ENCODE measurements around the gene CRIM1. TPM values are rescaled to one million over a fixed set of nuclear protein-coding genes. Genes with fewer than 3 reads are reported as not detected.

CRIM1 gene
- total RNA-seq, 1 experiment from 2014 or later = 24.1 TPM

- ChIA-PET CTCF (no interaction called here), POLR2A (no interaction called here)
- H3K27ac Mint-ChIP-seq = no peak overlapping the region
- DNase-seq (ENCODE audit: low spot score) (no peak), ATAC-seq (no peak)
- H3K36me3 Mint-ChIP-seq = peaks cover 62% of the 10 kb centered on the region
- no peak overlapping the region for H3K4me3 Mint-ChIP-seq
- no peaks in the 10 kb centered on the region for H3K27me3 Mint-ChIP-seq (ENCODE audit: low read depth)
- H3K4me1 Mint-ChIP-seq = peaks cover 9% of the 10 kb centered on the region
- no peaks in the 10 kb centered on the region for H3K9me3 Mint-ChIP-seq
- TF ChIP-seq ESRRA (CRISPR knock-in tag; IDR thresholded peaks at IDR 0.05; ENCODE audit: borderline replicate concordance) (no peak), AFF4 (CRISPR knock-in tag; IDR thresholded peaks at IDR 0.05; ENCODE audit: borderline replicate concordance) (no peak), ZNF396 (CRISPR knock-in tag; IDR thresholded peaks at IDR 0.05; ENCODE audit: borderline replicate concordance) (no peak), JAZF1 (CRISPR knock-in tag; IDR thresholded peaks at IDR 0.05) (no peak), SMAD4 (CRISPR knock-in tag; IDR thresholded peaks at IDR 0.05) (no peak), ZBTB21 (CRISPR knock-in tag; IDR thresholded peaks at IDR 0.05; ENCODE audit: borderline replicate concordance) (no peak), ZNF532 (CRISPR knock-in tag; IDR thresholded peaks at IDR 0.05; ENCODE audit: borderline replicate concordance) (no peak), USF2 (CRISPR knock-in tag; IDR thresholded peaks at IDR 0.05) (no peak), ZNF232 (CRISPR knock-in tag; IDR thresholded peaks at IDR 0.05) (no peak), ZNF423 (CRISPR knock-in tag; IDR thresholded peaks at IDR 0.05) (no peak), ZBTB43 (CRISPR knock-in tag; IDR thresholded peaks at IDR 0.05) (no peak)
These were observed 157.1 kb downstream of the CRIM1 start for GRCh38 chr2:36512705-36513104.

- CTCF ChIA-PET = no interaction called here
- H3K36me3 Mint-ChIP-seq = peaks cover 62% of the 10 kb centered on the region
- TF ChIP-seq FOXP1 (CRISPR knock-in tag; IDR thresholded peaks at IDR 0.05; ENCODE audit: borderline replicate concordance) (no peak), ZNF532 (CRISPR knock-in tag; IDR thresholded peaks at IDR 0.05; ENCODE audit: borderline replicate concordance) (no peak), ZSCAN18 (CRISPR knock-in tag; IDR thresholded peaks at IDR 0.05) (no peak), HMGA2 (CRISPR knock-in tag; IDR thresholded peaks at IDR 0.05) (no peak), ATF1 (CRISPR knock-in tag; IDR thresholded peaks at IDR 0.05) (no peak), RELA (CRISPR knock-in tag; IDR thresholded peaks at IDR 0.05; ENCODE audit: borderline replicate concordance) (no peak), ZNF317 (CRISPR knock-in tag; IDR thresholded peaks at IDR 0.05; ENCODE audit: borderline replicate concordance, low read depth) (no peak), MLX (CRISPR knock-in tag; IDR thresholded peaks at IDR 0.05) (no peak)
These were observed 158.1 kb downstream of the CRIM1 start for GRCh38 chr2:36513661-36514060.

More at GRCh38 chr2:36513661-36514060, 158.1 kb downstream of the CRIM1 start:
- no peak for DNase-seq (ENCODE audit: low spot score)
- ATAC-seq = no peak
- H3K27ac Mint-ChIP-seq = no peak overlapping the region
- no peaks in the 10 kb centered on the region for H3K9me3 Mint-ChIP-seq
- H3K4me1 Mint-ChIP-seq = peaks cover under 1% of the 10 kb centered on the region
- H3K27me3 Mint-ChIP-seq (ENCODE audit: low read depth) = no peaks in the 10 kb centered on the region
- POLR2A ChIA-PET = no interaction called here
- H3K4me3 Mint-ChIP-seq = no peak overlapping the region
